ENCODE data around the gene ZNF544.

ZNF544 gene

DNA sequence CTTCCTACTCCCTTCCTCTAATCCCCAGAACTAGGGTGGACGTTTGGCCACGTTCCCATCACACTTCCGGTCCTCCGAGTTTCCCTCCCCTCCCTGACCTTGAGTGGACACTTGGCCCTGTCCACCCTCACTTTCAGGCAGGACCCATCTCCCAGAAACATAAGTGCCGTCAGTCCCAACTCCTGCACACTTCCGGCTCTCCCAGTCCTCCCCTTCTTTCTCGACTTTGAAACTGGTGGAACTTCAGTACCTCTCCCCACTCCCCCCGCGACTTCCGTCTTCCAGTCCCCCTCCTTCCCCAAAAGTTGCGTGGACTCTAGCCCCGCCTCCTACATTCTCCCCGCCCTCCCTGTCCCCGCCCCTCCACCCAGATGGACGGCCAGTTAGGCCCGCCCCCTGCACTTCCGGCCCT lies 46.1 kb upstream of the ZNF544 start (continued):
- TF ChIP-seq ZNF341 (tag by site-specific recombination; IDR thresholded peaks at IDR 0.05; ENCODE audit: low read depth), result no peak
- TF ChIP-seq, protein P1, sequence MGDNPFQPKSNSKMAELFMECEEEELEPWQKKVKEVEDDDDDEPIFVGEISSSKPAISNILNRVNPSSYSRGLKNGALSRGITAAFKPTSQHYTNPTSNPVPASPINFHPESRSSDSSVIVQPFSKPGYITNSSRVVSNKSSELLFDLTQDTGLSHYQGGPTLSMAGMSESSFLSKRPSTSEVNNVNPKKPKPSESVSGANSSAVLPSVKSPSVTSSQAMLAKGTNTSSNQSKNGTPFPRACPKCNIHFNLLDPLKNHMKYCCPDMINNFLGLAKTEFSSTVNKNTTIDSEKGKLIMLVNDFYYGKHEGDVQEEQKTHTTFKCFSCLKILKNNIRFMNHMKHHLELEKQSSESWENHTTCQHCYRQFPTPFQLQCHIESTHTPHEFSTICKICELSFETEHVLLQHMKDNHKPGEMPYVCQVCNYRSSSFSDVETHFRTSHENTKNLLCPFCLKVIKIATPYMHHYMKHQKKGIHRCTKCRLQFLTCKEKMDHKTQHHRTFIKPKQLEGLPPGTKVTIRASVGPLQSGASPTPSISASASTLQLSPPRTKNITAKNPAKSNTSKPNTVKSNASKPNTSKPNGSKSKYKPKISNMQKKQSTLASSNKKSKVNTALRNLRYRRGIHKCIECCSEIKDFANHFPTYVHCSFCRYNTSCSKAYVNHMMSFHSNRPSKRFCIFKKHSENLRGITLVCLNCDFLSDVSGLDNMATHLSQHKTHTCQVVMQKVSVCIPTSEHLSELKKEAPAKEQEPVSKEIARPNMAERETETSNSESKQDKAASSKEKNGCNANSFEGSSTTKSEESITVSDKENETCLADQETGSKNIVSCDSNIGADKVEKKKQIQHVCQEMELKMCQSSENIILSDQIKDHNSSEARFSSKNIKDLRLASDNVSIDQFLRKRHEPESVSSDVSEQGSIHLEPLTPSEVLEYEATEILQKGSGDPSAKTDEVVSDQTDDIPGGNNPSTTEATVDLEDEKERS (tag by site-specific recombination; IDR thresholded peaks at IDR 0.05), result 0 out of 2 replicates have a peak, but pooled peaks have one; percentile 27
- TF ChIP-seq, protein P2, sequence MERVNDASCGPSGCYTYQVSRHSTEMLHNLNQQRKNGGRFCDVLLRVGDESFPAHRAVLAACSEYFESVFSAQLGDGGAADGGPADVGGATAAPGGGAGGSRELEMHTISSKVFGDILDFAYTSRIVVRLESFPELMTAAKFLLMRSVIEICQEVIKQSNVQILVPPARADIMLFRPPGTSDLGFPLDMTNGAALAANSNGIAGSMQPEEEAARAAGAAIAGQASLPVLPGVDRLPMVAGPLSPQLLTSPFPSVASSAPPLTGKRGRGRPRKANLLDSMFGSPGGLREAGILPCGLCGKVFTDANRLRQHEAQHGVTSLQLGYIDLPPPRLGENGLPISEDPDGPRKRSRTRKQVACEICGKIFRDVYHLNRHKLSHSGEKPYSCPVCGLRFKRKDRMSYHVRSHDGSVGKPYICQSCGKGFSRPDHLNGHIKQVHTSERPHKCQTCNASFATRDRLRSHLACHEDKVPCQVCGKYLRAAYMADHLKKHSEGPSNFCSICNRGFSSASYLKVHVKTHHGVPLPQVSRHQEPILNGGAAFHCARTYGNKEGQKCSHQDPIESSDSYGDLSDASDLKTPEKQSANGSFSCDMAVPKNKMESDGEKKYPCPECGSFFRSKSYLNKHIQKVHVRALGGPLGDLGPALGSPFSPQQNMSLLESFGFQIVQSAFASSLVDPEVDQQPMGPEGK (tag by site-specific recombination; IDR thresholded peaks at IDR 0.05), result no peak
- TF ChIP-seq ZNF623 (tag by site-specific recombination; IDR thresholded peaks at IDR 0.05), result no peak
- no peak for TF ChIP-seq ZNF660 (tag by site-specific recombination; IDR thresholded peaks at IDR 0.05)
- TF ChIP-seq ZNF521 (tag by site-specific recombination; IDR thresholded peaks at IDR 0.05), result no peak
- no peak for TF ChIP-seq ZNF16 (tag by site-specific recombination; IDR thresholded peaks at IDR 0.05; ENCODE audit: low read depth)
- TF ChIP-seq, protein P3, sequence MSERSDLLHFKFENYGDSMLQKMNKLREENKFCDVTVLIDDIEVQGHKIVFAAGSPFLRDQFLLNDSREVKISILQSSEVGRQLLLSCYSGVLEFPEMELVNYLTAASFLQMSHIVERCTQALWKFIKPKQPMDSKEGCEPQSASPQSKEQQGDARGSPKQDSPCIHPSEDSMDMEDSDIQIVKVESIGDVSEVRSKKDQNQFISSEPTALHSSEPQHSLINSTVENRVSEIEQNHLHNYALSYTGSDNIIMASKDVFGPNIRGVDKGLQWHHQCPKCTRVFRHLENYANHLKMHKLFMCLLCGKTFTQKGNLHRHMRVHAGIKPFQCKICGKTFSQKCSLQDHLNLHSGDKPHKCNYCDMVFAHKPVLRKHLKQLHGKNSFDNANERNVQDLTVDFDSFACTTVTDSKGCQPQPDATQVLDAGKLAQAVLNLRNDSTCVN (tag by site-specific recombination; optimal IDR thresholded peaks at IDR 0.05), result no peak
- TF ChIP-seq, protein P4, sequence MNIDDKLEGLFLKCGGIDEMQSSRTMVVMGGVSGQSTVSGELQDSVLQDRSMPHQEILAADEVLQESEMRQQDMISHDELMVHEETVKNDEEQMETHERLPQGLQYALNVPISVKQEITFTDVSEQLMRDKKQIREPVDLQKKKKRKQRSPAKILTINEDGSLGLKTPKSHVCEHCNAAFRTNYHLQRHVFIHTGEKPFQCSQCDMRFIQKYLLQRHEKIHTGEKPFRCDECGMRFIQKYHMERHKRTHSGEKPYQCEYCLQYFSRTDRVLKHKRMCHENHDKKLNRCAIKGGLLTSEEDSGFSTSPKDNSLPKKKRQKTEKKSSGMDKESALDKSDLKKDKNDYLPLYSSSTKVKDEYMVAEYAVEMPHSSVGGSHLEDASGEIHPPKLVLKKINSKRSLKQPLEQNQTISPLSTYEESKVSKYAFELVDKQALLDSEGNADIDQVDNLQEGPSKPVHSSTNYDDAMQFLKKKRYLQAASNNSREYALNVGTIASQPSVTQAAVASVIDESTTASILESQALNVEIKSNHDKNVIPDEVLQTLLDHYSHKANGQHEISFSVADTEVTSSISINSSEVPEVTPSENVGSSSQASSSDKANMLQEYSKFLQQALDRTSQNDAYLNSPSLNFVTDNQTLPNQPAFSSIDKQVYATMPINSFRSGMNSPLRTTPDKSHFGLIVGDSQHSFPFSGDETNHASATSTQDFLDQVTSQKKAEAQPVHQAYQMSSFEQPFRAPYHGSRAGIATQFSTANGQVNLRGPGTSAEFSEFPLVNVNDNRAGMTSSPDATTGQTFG (tag by site-specific recombination; IDR thresholded peaks at IDR 0.05; ENCODE audit: borderline replicate concordance), result no peak
- TF ChIP-seq ZNF302 (tag by site-specific recombination; IDR thresholded peaks at IDR 0.05; ENCODE audit: low read depth), result no peak
- 0 out of 2 replicates have a peak, but pooled peaks have one; percentile 29 for TF ChIP-seq ZFP69B (tag by site-specific recombination; IDR thresholded peaks at IDR 0.05)
- no peak for TF ChIP-seq ZNF114 (tag by site-specific recombination; IDR thresholded peaks at IDR 0.05)

DNA sequence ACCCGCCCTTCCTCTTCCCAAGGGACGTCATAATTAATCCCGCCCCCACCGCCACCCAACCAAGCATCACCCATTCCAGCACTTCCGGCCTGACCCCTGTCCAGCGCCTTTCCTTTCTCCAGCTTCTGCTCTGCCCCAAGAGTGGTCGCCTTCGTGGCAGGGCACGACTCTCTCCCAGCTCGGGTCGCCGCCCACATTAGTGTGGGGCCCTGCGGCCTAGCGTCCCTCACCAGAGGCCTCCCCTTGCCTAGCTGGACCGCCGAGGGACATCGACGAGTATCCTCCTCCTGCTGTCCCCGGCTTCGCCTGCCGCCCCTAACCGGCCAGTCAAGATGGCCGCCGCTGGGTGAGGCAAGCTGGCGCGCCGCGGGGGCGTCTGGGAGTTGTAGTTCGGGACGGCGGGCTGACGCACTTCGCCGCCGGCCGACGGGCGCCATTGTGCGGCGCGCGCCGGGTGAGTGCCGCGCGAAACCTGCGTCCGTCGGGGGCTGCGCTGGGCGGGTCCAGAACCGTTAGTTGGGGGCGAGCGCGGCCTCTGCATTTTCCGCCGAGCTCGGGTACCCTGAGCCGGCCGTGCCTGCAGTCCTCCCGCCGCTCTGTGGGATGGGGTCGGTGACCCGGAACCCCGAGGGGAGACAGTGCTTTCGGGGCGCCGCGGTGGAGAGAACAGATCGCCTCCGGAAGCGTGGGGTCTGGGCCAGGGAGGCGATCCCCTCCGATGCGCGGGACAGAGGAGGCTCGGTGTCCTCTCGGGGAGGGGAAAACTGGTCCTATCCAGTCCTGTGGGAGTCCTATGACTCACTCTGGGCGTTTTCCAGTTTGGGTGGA lies 45.5 kb upstream of the ZNF544 start, which contains the start of gene ZNF274:
Gene ZNF274, plus strand, starts transcription at position 73 of the 828 bp plus-strand sequence. CDS start 905 bp downstream, outside the sequence.
- CTCF ChIA-PET, result interaction anchor here (0.5 to 1.5 kb wide), 5 partner anchors 13 to 774 kb away, joined by 3 to 5 read pairs (median 3); no protein-coding TSS in a partner anchor
- peaks cover 25 to 39% of the 10 kb centered on the region in 2 experiments for H3K36me3 ChIP-seq (ENCODE audit: control insufficient read depth in 2 of 2, insufficient read depth in 1 of 2, low read length in 2 of 2)
- peaks cover 5% of the 10 kb centered on the region for H3K9me3 ChIP-seq (ENCODE audit: control insufficient read depth, insufficient read depth, low read depth, low read length)
- no peaks in the 10 kb centered on the region for H3K4me1 ChIP-seq (ENCODE audit: control insufficient read depth, insufficient read depth, low read length)
- H3K27ac ChIP-seq (ENCODE audit: extremely low read depth, low read depth, low read length), result peak within 1 kb of the TSS; percentile 85
- POLR2A ChIA-PET, result interaction anchor here (0.6 to 2.6 kb wide), 22 partner anchors 12 to 748 kb away, joined by 3 to 12 read pairs (median 4); partner anchors contain the start of genes TRIM28, ZBTB45, ZNF135 and ZNF329
- peak within 1 kb of the TSS; percentile 95 for H3K4me3 ChIP-seq (ENCODE audit: low read depth, low read length)
- TF ChIP-seq, protein P5, sequence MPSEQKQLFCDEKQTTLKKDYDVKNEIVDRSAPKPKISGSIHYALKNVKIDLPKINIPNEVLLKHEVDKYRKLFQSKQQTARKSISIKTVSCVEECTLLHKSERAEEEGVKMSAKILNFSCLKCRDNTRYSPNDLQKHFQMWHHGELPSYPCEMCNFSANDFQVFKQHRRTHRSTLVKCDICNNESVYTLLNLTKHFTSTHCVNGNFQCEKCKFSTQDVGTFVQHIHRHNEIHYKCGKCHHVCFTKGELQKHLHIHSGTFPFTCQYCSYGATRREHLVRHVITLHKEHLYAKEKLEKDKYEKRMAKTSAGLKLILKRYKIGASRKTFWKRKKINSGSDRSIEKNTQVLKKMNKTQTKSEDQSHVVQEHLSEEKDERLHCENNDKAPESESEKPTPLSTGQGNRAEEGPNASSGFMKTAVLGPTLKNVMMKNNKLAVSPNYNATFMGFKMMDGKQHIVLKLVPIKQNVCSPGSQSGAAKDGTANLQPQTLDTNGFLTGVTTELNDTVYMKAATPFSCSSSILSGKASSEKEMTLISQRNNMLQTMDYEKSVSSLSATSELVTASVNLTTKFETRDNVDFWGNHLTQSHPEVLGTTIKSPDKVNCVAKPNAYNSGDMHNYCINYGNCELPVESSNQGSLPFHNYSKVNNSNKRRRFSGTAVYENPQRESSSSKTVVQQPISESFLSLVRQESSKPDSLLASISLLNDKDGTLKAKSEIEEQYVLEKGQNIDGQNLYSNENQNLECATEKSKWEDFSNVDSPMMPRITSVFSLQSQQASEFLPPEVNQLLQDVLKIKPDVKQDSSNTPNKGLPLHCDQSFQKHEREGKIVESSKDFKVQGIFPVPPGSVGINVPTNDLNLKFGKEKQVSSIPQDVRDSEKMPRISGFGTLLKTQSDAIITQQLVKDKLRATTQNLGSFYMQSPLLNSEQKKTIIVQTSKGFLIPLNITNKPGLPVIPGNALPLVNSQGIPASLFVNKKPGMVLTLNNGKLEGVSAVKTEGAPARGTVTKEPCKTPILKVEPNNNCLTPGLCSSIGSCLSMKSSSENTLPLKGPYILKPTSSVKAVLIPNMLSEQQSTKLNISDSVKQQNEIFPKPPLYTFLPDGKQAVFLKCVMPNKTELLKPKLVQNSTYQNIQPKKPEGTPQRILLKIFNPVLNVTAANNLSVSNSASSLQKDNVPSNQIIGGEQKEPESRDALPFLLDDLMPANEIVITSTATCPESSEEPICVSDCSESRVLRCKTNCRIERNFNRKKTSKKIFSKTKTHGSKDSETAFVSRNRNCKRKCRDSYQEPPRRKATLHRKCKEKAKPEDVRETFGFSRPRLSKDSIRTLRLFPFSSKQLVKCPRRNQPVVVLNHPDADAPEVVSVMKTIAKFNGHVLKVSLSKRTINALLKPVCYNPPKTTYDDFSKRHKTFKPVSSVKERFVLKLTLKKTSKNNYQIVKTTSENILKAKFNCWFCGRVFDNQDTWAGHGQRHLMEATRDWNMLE (tag by site-specific recombination; conservative IDR thresholded peaks at IDR 0.05; ENCODE audit: low read depth), result peak; percentile 78; the same call in 1 of the 2 replicates
- TF ChIP-seq ZNF677 (tag by site-specific recombination; IDR thresholded peaks at IDR 0.05) (no peak; the same call in 1 of the 2 replicates), EGR2 (tag by site-specific recombination; IDR thresholded peaks at IDR 0.05; ENCODE audit: low read depth) (peak; percentile 28; the same call in 1 of the 2 replicates), ZBTB7A (tag by site-specific recombination; IDR thresholded peaks at IDR 0.05; ENCODE audit: low read depth) (peak; percentile 60; the same call in 1 of the 2 replicates), ZNF341 (tag by site-specific recombination; IDR thresholded peaks at IDR 0.05; ENCODE audit: low read depth) (peak; percentile 96), ZNF223 (tag by site-specific recombination; IDR thresholded peaks at IDR 0.05) (no peak)
- TF ChIP-seq, protein P6, sequence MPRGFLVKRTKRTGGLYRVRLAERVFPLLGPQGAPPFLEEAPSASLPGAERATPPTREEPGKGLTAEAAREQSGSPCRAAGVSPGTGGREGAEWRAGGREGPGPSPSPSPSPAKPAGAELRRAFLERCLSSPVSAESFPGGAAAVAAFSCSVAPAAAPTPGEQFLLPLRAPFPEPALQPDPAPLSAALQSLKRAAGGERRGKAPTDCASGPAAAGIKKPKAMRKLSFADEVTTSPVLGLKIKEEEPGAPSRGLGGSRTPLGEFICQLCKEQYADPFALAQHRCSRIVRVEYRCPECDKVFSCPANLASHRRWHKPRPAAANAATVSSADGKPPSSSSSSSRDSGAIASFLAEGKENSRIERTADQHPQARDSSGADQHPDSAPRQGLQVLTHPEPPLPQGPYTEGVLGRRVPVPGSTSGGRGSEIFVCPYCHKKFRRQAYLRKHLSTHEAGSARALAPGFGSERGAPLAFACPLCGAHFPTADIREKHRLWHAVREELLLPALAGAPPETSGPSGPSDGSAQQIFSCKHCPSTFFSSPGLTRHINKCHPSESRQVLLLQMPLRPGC (tag by site-specific recombination; IDR thresholded peaks at IDR 0.05), result no peak

Measured in HEK293 (cell line).